B cell (primary cell): Measurements from ENCODE around the gene TBX4. TPM values are rescaled to one million over a fixed set of nuclear protein-coding genes. Genes with fewer than 3 reads are reported as not detected.
"Not testable (repeated sequence)": the region's sequence is repeated elsewhere in the genome, so short reads cannot be mapped to it uniquely, and the experiment has no call there.

ENCODE experiments used
- ATAC-seq: fragments of 200-7000 bp; cut with Tn5 transposase; one replicate; pipeline ENCODE4 v1.10.0; 2021; ENCODE audit warnings: low read depth, mild to moderate bottlenecking, moderate number of reproducible peaks, moderate library complexity
- CTCF ChIA-PET: fragments of 350-600 bp; sonication (Branson Sonifier 250); formaldehyde crosslinking; loops from one replicate; lab custom pipeline; 2021; ENCODE audit warnings: antibody characterized with exemption, inconsistent platforms; lab: Charles Lee
- POLR2A ChIA-PET: fragments of 350-600 bp; sonication (Branson Sonifier 250); formaldehyde crosslinking; loops from one replicate; lab custom pipeline; 2021; ENCODE audit warnings: antibody characterized with exemption; lab: Charles Lee
- DNase-seq: peaks from one replicate; pipeline ENCODE4 v3.0.0; 2013
- H2AFZ ChIP-seq: 2 replicates; pipeline ENCODE4 v1.6.1; 2012; ENCODE audit warnings: mild to moderate bottlenecking, low read depth, low read length; ENCODE audit not compliant: insufficient read depth, poor library complexity, severe bottlenecking
- H3K27ac ChIP-seq, 2 donors: 1 replicate in 1 of 2; 2 replicates in 1 of 2; pipeline ENCODE4 v1.5.1; 2012 to 2013; ENCODE audit warnings: low read length in 2 of 2, mild to moderate bottlenecking in 2 of 2, moderate library complexity in 1 of 2
- H3K27me3 ChIP-seq, 4 experiments: fragments of 200-600 bp in 1 of 4; sonication (generic) in 1 of 4; replicated peaks in 1 of 4; 1 replicate in 2 of 4; 2 replicates in 2 of 4; pipeline versions ENCODE4 v1.6.1 to v1.7.0; 2013 to 2016; ENCODE audit warnings: low read length in 3 of 4, mild to moderate bottlenecking in 2 of 4, mixed read lengths in 1 of 4, moderate library complexity in 1 of 4; ENCODE audit not compliant: insufficient read depth in 4 of 4, control insufficient read depth in 3 of 4; ENCODE audit errors: control extremely low read depth in 1 of 4
- H3K36me3 ChIP-seq, 2 experiments: replicated peaks in 1 of 2; 1 replicate in 1 of 2; 2 replicates in 1 of 2; pipeline versions ENCODE4 v1.6.1 to v1.7.1; 2013; ENCODE audit warnings: low read length in 1 of 2; ENCODE audit not compliant: insufficient read depth in 2 of 2, control insufficient read depth in 1 of 2; ENCODE audit errors: control extremely low read depth in 1 of 2, extremely low read depth in 1 of 2
- H3K4me1 ChIP-seq, 2 donors: fragments of 200-600 bp in 1 of 2; sonication (generic) in 1 of 2; 1 replicate in 1 of 2; 2 replicates in 1 of 2; pipeline versions ENCODE4 v1.5.1 to v1.6.1; 2013 to 2017; ENCODE audit warnings: low read length in 2 of 2; ENCODE audit not compliant: control insufficient read depth in 2 of 2, insufficient read depth in 2 of 2
- H3K4me2 ChIP-seq: replicated peaks from 2 replicates; pipeline ENCODE3; 2012; ENCODE audit warnings: mild to moderate bottlenecking, low read depth, low read length; ENCODE audit not compliant: poor library complexity, severe bottlenecking
- H3K4me3 ChIP-seq, 5 experiments: fragments of 200-600 bp in 1 of 5; sonication (generic) in 1 of 5; 1 replicate in 3 of 5; 2 replicates in 2 of 5; pipeline versions ENCODE4 v1.5.1 to v1.7.0; 2011 to 2016; ENCODE audit warnings: low read length in 4 of 5, mild to moderate bottlenecking in 4 of 5, low read depth in 2 of 5, control low read depth in 1 of 5, moderate library complexity in 1 of 5; ENCODE audit not compliant: insufficient read depth in 1 of 5; ENCODE audit errors: control extremely low read depth in 1 of 5, extremely low read depth in 1 of 5
- H3K79me2 ChIP-seq: fragments of 200-600 bp; sonication (generic); one replicate; pipeline ENCODE4 v1.6.0; 2016; ENCODE audit warnings: low read length; ENCODE audit not compliant: control insufficient read depth, insufficient read depth
- H3K9ac ChIP-seq: fragments of 200-600 bp; sonication (generic); 2 replicates; pipeline ENCODE4 v1.6.1; 2017; ENCODE audit warnings: mild to moderate bottlenecking, low read length, moderate library complexity
- H3K9me3 ChIP-seq, 3 donors: one replicate each; pipeline versions ENCODE4 v1.6.1 to v1.7.1; 2013; ENCODE audit warnings: low read length in 2 of 3; ENCODE audit not compliant: control insufficient read depth in 2 of 3, insufficient read depth in 1 of 3; ENCODE audit errors: control extremely low read depth in 1 of 3
- H4K20me1 ChIP-seq: 2 replicates; pipeline ENCODE4 v1.6.0; 2012; ENCODE audit warnings: mild to moderate bottlenecking, low read length; ENCODE audit not compliant: insufficient read depth, control insufficient read depth, poor library complexity, severe bottlenecking
- H3K27ac Mint-ChIP-seq: one replicate; pipeline ENCODE4 v1.8.0; 2021; ENCODE audit warnings: mixed read lengths
- H3K27me3 Mint-ChIP-seq: one replicate; pipeline ENCODE4 v1.8.0; 2021; ENCODE audit warnings: mixed read lengths
- H3K4me1 Mint-ChIP-seq: one replicate; pipeline ENCODE4 v1.8.0; 2021; ENCODE audit warnings: mixed read lengths
- H3K4me3 Mint-ChIP-seq: one replicate; pipeline ENCODE4 v1.8.0; 2021; ENCODE audit warnings: mixed read lengths
- H3K9me3 Mint-ChIP-seq: one replicate; pipeline ENCODE4 v1.8.0; 2022; ENCODE audit warnings: mixed read lengths; ENCODE audit not compliant: insufficient read depth
- EZH2 ChIP-seq: IDR thresholded peaks from 2 replicates; pipeline ENCODE4 v1.6.1; 2012; ENCODE audit warnings: borderline replicate concordance, low read depth, mild to moderate bottlenecking, moderate library complexity, low read length; ENCODE audit not compliant: insufficient read depth, poor library complexity, severe bottlenecking
- WGBS: methylation state at CpG from one replicate; pipeline ENCODE4 v1.1.5; 2013; ENCODE audit warnings: missing lambda C conversion rate; ENCODE audit not compliant: insufficient coverage; 5-methylcytosine and 5-hydroxymethylcytosine counted together
- intact Hi-C: fragments of 100-400 bp; cut with micrococcal nuclease; formaldehyde crosslinking; loops from one replicate; pipeline ENCODE4 v1.10.0; 2022
- polyA plus RNA-seq: library from polyadenylated mRNA; depleted of rRNA; stranded (reverse); fragments of >200 nt; gene quantifications from 2 replicates; pipeline ENCODE4 v1.2.3, GENCODE V29; 2012
- total RNA-seq, 2 donors: library from RNA; stranded (reverse); fragments of 120-200 nt in 1 of 2; gene quantifications; 1 replicate in 1 of 2; 2 replicates in 1 of 2; pipeline versions ENCODE4 v1.2.3 to v1.2.4, GENCODE V29; 2013 to 2022
- TF ChIP-seq, protein P1 (sequence below): fragments of 200-600 bp; IDR thresholded peaks from one replicate; pipeline ENCODE4 v1.8.0; 2022; ENCODE audit warnings: antibody characterized with exemption, mild to moderate bottlenecking

Gene TBX4
- total and polyA plus RNA-seq, 2 donors (not counting 1 experiment from before 2014, with no cell fraction given), result not detected

DNA sequence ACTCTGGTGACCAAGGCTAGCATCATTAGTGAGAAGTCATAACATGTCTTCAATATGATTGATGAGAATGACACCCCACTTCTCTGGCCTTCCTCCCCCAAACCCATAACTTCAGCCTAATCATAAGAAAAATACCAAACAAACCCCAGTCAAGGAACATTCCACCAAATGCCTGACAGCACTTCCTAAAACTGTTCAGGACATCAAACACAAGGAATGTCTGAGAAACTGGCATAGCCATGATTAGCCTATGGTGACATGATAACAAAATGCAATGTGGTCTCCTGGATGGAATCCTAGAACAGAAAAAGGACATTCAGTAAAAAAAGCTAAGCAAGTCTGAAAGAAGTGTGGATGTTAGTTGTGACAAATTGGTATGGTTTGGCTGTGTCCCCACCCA is 24.7 kb upstream of the TBX4 start:
- ChIA-PET CTCF (interaction anchor here (1.0 to 1.8 kb wide), 2 partner anchors 12 to 15 kb away, joined by 3 to 6 read pairs; no protein-coding TSS in a partner anchor), POLR2A (no interaction called here)
- intact Hi-C loops, result no loop called here

DNA sequence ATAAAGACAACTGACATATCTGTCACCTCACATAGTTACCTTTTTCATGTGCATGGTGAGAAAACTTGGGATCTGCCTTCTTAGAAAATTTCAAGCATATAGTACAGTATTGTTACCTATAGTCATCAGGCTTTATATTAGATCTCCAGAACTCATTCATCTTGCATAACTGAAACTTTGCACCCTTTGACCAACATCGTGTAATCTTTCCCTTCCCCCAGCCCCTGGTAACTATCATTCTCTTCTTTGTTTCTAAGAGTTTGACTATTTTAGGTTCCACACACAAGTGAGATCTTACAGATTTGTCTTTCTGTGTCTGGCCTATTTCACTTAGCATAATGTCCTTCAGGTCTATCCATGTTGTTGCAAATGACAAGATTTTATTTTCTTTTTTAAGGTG is 22.9 kb upstream of the TBX4 start:
- Histone ChIP-seq H3K9me3 (no peaks in the 10 kb centered on the region), H3K79me2 (no peaks in the 10 kb centered on the region), H3K27me3 (peaks cover 0 to 13% (median 4%) of the 10 kb centered on the region in 4 experiments), H2AFZ (no peak overlapping the region), H4K20me1 (no peaks in the 10 kb centered on the region), H3K4me2 (no peak overlapping the region), H3K36me3 (no peaks in the 10 kb centered on the region), H3K27ac (no peak overlapping the region), H3K4me1 (no peaks in the 10 kb centered on the region), H3K4me3 (no peak overlapping the region), H3K9ac (no peak overlapping the region)
- ChIA-PET CTCF (interaction anchor here (0.6 kb wide), 1 partner anchor 283 kb away, joined by 3 read pairs; no protein-coding TSS in a partner anchor), POLR2A (no interaction called here)
- DNase-seq (no peak), ATAC-seq (no peak)
- Mint-ChIP-seq H3K4me1 (no peaks in the 10 kb centered on the region), H3K27me3 (peaks cover 40% of the 10 kb centered on the region), H3K4me3 (no peak overlapping the region), H3K9me3 (no peaks in the 10 kb centered on the region), H3K27ac (no peak overlapping the region)
- no CpG with 5 or more reads among the region's 1 CpG for WGBS
- intact Hi-C loops, result no loop called here
- TF ChIP-seq, protein P1, sequence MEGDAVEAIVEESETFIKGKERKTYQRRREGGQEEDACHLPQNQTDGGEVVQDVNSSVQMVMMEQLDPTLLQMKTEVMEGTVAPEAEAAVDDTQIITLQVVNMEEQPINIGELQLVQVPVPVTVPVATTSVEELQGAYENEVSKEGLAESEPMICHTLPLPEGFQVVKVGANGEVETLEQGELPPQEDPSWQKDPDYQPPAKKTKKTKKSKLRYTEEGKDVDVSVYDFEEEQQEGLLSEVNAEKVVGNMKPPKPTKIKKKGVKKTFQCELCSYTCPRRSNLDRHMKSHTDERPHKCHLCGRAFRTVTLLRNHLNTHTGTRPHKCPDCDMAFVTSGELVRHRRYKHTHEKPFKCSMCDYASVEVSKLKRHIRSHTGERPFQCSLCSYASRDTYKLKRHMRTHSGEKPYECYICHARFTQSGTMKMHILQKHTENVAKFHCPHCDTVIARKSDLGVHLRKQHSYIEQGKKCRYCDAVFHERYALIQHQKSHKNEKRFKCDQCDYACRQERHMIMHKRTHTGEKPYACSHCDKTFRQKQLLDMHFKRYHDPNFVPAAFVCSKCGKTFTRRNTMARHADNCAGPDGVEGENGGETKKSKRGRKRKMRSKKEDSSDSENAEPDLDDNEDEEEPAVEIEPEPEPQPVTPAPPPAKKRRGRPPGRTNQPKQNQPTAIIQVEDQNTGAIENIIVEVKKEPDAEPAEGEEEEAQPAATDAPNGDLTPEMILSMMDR, result no peak
- no peak for TF ChIP-seq EZH2

More for the DNA sequence above, 24.7 kb upstream of the TBX4 start:
- H3K27me3 Mint-ChIP-seq, result peaks cover 41% of the 10 kb centered on the region
- Histone ChIP-seq H3K27ac (no peak overlapping the region), H3K4me2 (no peak overlapping the region), H3K9me3 (no peaks in the 10 kb centered on the region), H3K36me3 (no peaks in the 10 kb centered on the region), H3K9ac (no peak overlapping the region), H3K79me2 (no peaks in the 10 kb centered on the region), H3K27me3 (peaks cover 0 to 13% (median 0%) of the 10 kb centered on the region in 4 experiments), H4K20me1 (no peaks in the 10 kb centered on the region), H3K4me3 (no peak overlapping the region), H2AFZ (no peak overlapping the region), H3K4me1 (no peaks in the 10 kb centered on the region)
- no peak overlapping the region for H3K27ac Mint-ChIP-seq
- ATAC-seq, result no peak
- no peaks in the 10 kb centered on the region for H3K4me1 Mint-ChIP-seq
- no peak for DNase-seq
- H3K9me3 Mint-ChIP-seq, result no peaks in the 10 kb centered on the region
- TF ChIP-seq EZH2, result no peak
- TF ChIP-seq, protein P1, result no peak
- no peak overlapping the region for H3K4me3 Mint-ChIP-seq

DNA sequence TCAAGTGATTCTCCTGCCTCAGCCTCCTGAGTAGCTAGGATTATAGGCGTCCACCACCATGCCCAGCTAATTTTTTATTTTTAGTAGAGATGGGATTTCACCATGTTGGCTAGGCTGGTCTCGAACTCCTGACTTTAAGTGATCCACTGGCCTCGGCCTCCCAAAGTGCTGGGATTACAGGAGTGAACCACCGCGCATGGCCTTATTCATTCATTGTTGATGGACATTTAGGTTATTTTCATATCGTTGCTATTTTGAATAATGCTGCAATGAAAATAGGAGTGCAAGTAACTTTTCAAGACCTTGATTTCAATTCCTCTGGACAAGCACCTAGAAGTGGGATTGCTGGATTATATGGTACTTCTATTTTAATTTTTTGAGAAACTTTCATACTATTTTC is 22.4 kb upstream of the TBX4 start:
- H3K27ac ChIP-seq, intact Hi-C loops, CTCF ChIA-PET, H3K9me3 Mint-ChIP-seq, POLR2A ChIA-PET, H3K36me3 ChIP-seq, H3K9me3 ChIP-seq, ATAC-seq, H3K4me3 ChIP-seq, H3K4me2 ChIP-seq, H4K20me1 ChIP-seq, H3K27ac Mint-ChIP-seq, H3K4me3 Mint-ChIP-seq, H2AFZ ChIP-seq, H3K9ac ChIP-seq, H3K79me2 ChIP-seq, H3K4me1 Mint-ChIP-seq, H3K4me1 ChIP-seq, DNase-seq: not testable (repeated sequence)
- peaks cover 42% of the 10 kb centered on the region for H3K27me3 Mint-ChIP-seq
- H3K27me3 ChIP-seq, result peaks cover 0 to 12% (median 7%) of the 10 kb centered on the region in 4 experiments
- 95% methylated on average over 4 of the region's 6 CpGs for WGBS
